Measurements from ENCODE around the gene MAP3K8. TPM values are rescaled to one million over a fixed set of nuclear protein-coding genes. Genes with fewer than 3 reads are reported as not detected.
"Not testable (repeated sequence)": the region's sequence is repeated elsewhere in the genome, so short reads cannot be mapped to it uniquely, and the experiment has no call there.

Gene MAP3K8
- total RNA-seq, 1 donor from 2014 or later, result 160 TPM

GRCh38 chr10:30420266-30420665, 13.7 kb upstream of the MAP3K8 start:
- intact Hi-C loops (cut with micrococcal nuclease), result loop anchor here (1.0 kb wide), 2 partner anchors 13 to 109 kb away; no protein-coding TSS in a partner anchor
- DNase-seq, result peak; percentile 46
- no peak for TF ChIP-seq CTCF (IDR thresholded peaks at IDR 0.05)
- Mint-ChIP-seq H3K9me3 (no peaks in the 10 kb centered on the region), H3K27ac (peak overlapping the region; percentile 94), H3K4me1 (peaks cover 89% of the 10 kb centered on the region), H3K27me3 (no peaks in the 10 kb centered on the region), H3K4me3 (peak overlapping the region; percentile 74), H3K36me3 (ENCODE audit: low read depth) (no peaks in the 10 kb centered on the region)
- peak; percentile 86 for ATAC-seq (ENCODE audit: low read depth)
- ChIA-PET CTCF (interaction anchor here (1.1 to 5.1 kb wide), 3 partner anchors 13 to 113 kb away, joined by 3 to 22 read pairs (median 3); partner anchors contain the start of gene MAP3K8), POLR2A (interaction anchor here (1.0 to 14.2 kb wide), 10 partner anchors 8 to 109 kb away, joined by 3 to 427 read pairs (median 3); partner anchors contain the start of gene MAP3K8)

DNA sequence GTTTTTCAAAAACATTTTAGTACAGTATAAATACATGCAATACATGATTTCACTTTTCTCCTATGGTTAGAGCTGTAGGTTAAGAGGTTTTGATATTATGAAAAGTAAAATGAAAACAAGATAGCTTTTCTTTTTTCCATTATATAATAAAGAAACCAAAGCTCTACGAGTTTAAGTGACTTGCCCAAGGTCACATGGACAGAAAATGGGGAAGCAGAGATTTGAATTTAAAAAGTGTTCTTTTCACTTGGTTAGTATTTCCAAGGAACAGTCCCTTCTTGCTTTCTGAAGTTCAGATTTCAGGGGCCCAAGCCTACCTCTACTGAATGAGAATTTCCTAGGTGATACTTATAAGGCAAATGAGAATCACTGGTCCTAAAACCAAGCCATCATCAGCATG, 13.2 kb upstream of the MAP3K8 start:
- Mint-ChIP-seq H3K36me3 (ENCODE audit: low read depth) (no peaks in the 10 kb centered on the region), H3K27ac (peak overlapping the region; percentile 94), H3K27me3 (no peaks in the 10 kb centered on the region), H3K9me3 (no peaks in the 10 kb centered on the region), H3K4me1 (peaks cover 88% of the 10 kb centered on the region), H3K4me3 (peak overlapping the region; percentile 51)
- intact Hi-C loops (cut with micrococcal nuclease), result loop anchor here (1.0 kb wide), 2 partner anchors 13 to 109 kb away; no protein-coding TSS in a partner anchor
- DNase-seq, result no peak
- POLR2A ChIA-PET, result interaction anchor here (1.0 to 14.2 kb wide), 7 partner anchors 10 to 109 kb away, joined by 3 to 427 read pairs (median 3); partner anchors contain the start of gene MAP3K8
- CTCF ChIA-PET, result interaction anchor here (1.6 to 5.1 kb wide), 2 partner anchors 13 to 17 kb away, joined by 3 to 22 read pairs; partner anchors contain the start of gene MAP3K8
- peak; percentile 4 for ATAC-seq (ENCODE audit: low read depth)
- TF ChIP-seq CTCF (IDR thresholded peaks at IDR 0.05), result no peak

- POLR2A ChIA-PET, result interaction anchor here (0.6 to 14.2 kb wide), 5 partner anchors 8 to 107 kb away, joined by 3 to 427 read pairs (median 9); partner anchors contain the start of gene MAP3K8
- Mint-ChIP-seq H3K4me1 (peaks cover 90% of the 10 kb centered on the region), H3K27ac (peak overlapping the region; percentile 94), H3K36me3 (ENCODE audit: low read depth) (no peaks in the 10 kb centered on the region), H3K4me3 (peak overlapping the region; percentile 33), H3K27me3 (no peaks in the 10 kb centered on the region), H3K9me3 (no peaks in the 10 kb centered on the region)
- CTCF ChIA-PET, result interaction anchor here (5.1 kb wide), 1 partner anchor 11 kb away, joined by 22 read pairs; the partner anchor contains the start of gene MAP3K8
- no peak for TF ChIP-seq CTCF (IDR thresholded peaks at IDR 0.05)
- no peak for DNase-seq
- ATAC-seq (ENCODE audit: low read depth), result peak; percentile 9
- intact Hi-C loops (cut with micrococcal nuclease), result no loop called here
These were observed 11.8 kb upstream of the MAP3K8 start for GRCh38 chr10:30422151-30422695.

DNA sequence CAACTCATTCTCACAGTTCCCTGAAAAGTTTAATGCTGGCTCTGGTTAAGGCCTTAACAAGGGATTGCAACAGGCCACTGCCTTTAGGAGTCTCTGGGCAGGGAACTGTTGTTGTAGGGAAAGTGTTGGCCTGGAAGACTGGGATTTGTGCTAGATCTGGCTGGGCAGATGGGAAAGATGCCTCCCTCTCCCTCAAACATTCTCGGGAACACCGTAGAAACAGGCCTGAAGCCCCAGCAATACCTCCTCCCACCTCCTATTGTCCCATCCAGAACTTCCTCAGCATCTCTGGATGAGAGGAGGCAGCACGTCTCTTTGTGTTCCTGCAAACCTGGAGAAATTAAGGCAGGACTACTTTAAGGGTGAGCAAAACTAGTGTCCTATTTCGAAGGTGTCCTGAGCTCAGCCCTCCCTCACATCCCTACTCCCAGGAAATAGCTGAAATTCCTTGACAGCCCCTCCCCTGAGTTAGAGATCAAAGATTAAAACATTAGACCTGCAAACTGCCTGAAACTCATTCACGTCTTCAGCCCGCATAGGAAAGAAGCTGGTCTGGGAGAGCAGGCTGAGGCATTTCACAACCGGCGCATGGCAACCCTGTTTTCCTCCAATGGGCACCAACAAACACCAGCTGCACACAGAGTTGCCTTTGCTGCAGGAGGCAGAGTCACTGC, 10.9 kb upstream of the MAP3K8 start:
- no peak for TF ChIP-seq CTCF (IDR thresholded peaks at IDR 0.05)
- intact Hi-C loops (cut with micrococcal nuclease), result no loop called here
- H3K9me3 Mint-ChIP-seq, result no peaks in the 10 kb centered on the region
- peak; percentile 11 for ATAC-seq (ENCODE audit: low read depth)
- no peaks in the 10 kb centered on the region for H3K36me3 Mint-ChIP-seq (ENCODE audit: low read depth)
- H3K4me3 Mint-ChIP-seq, result peak overlapping the region; percentile 61
- no peaks in the 10 kb centered on the region for H3K27me3 Mint-ChIP-seq
- ChIA-PET CTCF (interaction anchor here (1.1 kb wide), 1 partner anchor 9 kb away, joined by 6 read pairs; no protein-coding TSS in a partner anchor), POLR2A (interaction anchor here (0.9 to 14.2 kb wide), 5 partner anchors 7 to 107 kb away, joined by 3 to 427 read pairs (median 7); partner anchors contain the start of gene MAP3K8)
- peak overlapping the region; percentile 84 for H3K27ac Mint-ChIP-seq
- DNase-seq, result no peak
- peaks cover 90% of the 10 kb centered on the region for H3K4me1 Mint-ChIP-seq

DNA sequence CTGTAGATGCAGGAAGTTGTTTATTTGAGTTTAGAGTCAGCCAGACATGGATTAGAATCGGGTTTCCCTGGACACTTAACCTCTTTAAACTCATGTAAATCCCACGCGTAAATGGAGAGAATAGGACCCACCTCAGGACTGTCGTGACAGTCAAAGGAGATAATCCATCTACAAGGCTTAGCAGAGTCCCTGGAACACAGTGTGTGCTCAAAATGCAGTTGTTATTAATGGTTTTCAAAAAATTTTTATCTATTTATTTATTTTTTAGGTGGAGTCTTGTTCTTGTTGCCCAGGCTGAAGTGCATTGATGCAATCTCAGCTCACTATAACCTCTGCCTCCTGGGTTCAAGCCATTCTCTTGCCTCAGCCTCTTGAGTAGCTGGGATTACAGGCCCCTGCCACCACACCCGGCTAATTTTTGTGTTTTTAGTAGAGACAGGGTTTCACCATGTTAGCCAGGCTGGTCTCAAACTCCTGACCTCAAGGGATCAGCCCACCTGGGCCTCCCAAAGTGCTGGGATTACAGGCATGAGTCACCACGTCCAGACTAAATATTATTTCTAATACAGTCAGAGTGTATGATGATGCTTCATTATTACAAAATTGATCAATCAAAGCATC, 10.2 kb upstream of the MAP3K8 start:
- H3K27me3 Mint-ChIP-seq; intact Hi-C loops (cut with micrococcal nuclease); DNase-seq; H3K9me3 Mint-ChIP-seq; H3K36me3 Mint-ChIP-seq (ENCODE audit: low read depth); ATAC-seq (ENCODE audit: low read depth): not testable (repeated sequence)
- POLR2A ChIA-PET, result interaction anchor here (0.9 to 14.2 kb wide), 4 partner anchors 10 to 106 kb away, joined by 3 to 427 read pairs (median 6); partner anchors contain the start of gene MAP3K8
- Mint-ChIP-seq H3K4me3 (peak overlapping the region; percentile 61), H3K27ac (peak overlapping the region; percentile 84), H3K4me1 (peaks cover 90% of the 10 kb centered on the region)
- CTCF ChIA-PET, result interaction anchor here (1.1 kb wide), 1 partner anchor 10 kb away, joined by 6 read pairs; no protein-coding TSS in a partner anchor

All from activated B cell treated with CpG ODN at 0.5 μM for 24 hours (primary cell).